HG03575 (cell line): ENCODE results near the gene OVCH1.
"Not testable (repeated sequence)": the region's sequence is repeated elsewhere in the genome, so short reads cannot be mapped to it uniquely, and the experiment has no call there.

ENCODE experiments used
- ATAC-seq: cut with Tn5 transposase; IDR thresholded peaks from one replicate; pipeline ENCODE4 v1.9.1; 2021; ENCODE audit not compliant: unreplicated experiment, insufficient number of reproducible peaks, low FRiP score; ENCODE audit errors: extremely low read depth

Gene OVCH1

DNA sequence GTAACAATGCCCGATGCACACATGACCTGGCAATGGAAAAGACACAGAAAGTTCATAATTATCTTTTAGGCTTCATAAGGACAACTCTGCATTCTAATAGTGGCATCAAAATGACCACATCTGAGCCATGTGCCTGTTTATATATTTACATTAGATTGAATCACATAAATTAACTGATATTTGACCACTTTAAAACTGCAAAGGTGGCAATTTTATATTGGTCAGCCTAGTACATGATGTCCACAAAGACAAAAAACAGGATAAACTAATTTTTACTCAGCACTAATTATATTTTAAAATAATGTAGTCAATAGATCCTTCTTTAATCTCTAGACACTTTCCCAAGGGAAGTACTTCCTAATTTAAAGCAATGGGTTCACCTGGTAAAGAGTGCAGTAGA lies 12.0 kb upstream of the OVCH1 start:
- no peak for ATAC-seq

DNA sequence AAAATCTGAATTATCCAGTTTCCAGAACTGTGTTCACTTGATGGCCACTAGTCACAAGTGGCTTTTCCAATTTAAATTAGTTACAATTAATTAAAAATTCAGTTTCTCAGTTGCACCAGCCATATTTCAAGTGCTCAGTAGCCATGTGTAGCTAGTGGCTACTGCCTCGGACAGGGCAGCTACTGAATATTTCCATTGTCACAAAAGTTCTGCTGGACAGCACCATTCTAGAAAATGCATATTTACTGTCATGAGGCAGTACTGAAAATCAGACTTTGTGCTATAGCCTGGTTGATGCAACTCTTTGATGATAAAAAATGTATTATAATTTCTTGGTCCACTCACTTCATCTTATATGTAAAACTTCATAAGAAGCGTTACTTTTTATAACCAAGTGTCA lies 11.5 kb upstream of the OVCH1 start:
- ATAC-seq = no peak

GRCh38 chr12:29505122-29505521 lies 7.6 kb upstream of the OVCH1 start:
- ATAC-seq = no peak

- ATAC-seq = no peak
Measured at GRCh38 chr12:29503283-29503682, 5.8 kb upstream of the OVCH1 start.

DNA sequence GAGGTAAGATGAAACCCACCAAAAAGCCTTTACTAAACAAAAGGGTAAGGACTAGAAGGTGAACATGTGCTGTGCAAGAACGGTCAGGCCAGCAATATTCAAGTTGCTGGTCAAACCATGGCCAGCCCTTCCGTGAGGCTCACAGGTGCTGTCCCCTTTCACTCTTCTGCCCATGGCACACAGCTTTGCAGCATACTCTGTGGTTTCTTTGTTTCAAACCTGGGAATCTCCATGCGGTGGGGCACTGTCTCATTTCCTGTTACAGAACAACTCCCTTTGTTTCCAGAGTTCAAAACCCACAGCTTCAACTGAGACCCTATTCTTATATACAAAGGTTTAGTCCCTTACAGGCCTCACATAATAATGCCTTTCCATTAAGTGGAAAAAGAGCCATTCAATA lies 1.7 kb upstream of the OVCH1 start:
- ATAC-seq = no peak

DNA sequence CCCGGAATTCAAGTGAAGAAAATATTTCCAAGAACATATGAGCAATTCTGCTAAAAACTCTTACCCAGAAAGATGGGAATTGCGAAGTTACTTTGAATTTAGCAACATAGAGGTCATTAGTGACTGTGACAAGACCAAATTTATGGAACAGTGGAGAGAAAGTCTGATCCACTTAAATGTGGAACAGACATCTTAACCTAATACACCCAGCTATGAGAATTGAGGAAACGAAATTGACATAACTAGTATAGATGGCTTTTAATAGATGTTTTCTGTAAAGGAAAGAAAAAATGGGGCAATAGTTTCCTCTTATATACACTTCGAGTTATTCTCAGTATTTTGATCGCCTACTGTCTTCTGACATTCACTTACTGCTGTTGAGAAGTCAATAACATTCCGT lies 4.6 kb downstream of the OVCH1 start:
- ATAC-seq = no peak

DNA sequence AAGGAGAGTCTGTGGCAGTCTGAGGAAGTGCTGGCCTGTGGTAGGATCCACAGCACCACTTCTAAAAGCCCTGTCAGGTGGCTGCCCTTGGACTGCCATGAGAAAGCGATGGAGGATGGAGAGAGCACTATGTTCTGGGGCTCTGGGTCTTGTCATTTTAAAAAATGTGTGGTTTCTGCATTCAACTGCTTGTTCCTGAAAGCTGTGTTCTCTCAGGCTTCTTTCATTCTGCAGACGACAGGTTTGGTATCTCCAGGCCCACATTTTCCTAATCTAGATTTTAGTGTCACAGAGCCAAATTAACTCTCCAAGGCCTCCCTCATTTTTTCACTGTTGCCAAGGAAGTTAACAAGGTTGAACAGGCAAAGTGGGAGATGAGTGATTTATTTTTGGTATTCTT lies 10.5 kb downstream of the OVCH1 start:
- ATAC-seq = no peak

DNA sequence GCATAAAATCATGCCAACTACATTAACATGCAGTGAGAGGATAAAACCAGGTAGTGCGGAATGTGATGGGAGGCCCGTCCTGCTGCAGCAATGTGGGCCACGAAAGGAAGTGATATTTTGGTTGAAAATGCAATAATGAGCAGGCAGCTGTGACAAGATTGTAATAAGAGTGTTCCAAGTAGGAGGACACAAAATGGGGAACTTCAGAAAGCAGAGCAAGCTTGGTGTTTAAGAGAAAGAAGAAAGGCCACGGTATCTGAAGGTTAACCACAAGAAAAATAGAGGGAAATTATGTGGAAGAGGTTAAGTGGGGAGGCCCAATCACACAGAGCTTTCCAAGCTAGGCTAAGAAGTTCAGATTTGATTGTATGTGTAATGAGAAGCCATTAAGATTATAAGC lies 34.3 kb downstream of the OVCH1 start:
- no peak for ATAC-seq

GRCh38 chr12:29460082-29460481 lies 37.4 kb downstream of the OVCH1 start:
- ATAC-seq = no peak

DNA sequence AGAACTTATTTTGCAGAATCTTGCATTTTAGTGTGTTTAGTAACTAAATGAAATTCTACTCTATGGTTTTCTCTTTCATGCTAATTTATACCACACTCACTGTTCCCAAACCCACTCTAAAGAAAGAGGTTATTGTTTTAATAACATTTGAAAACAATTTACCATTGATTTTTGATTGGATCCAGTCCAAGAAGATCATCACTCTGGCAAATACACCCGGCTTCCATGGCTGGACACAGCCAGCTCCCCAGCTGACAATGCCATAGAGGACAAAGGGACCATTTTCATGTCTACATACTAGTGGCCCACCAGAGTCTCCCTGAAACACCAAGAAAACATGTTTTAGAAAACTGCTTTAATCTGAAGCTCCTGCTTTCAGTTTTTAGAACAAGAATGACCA lies 42.4 kb downstream of the OVCH1 start:
- no peak for ATAC-seq

DNA sequence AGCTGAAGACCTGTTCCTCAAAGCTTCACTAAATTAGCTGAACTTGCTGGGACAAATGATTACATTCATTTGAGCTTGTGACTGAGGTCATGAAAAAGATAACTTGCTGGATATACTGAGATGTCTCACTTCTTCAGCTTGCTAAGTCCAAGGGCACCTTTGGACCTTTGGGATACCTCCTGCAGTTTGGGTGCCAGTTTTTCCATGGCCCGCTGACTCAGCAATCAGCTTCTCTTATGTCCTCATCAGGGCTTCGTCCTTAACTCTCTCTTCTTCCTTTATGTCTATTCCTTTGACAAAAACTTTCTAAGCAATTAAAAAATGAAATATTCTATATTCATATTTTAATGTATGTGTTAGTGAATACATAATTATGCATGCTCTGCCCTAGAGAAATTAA lies 45.6 kb downstream of the OVCH1 start:
- no peak for ATAC-seq

DNA sequence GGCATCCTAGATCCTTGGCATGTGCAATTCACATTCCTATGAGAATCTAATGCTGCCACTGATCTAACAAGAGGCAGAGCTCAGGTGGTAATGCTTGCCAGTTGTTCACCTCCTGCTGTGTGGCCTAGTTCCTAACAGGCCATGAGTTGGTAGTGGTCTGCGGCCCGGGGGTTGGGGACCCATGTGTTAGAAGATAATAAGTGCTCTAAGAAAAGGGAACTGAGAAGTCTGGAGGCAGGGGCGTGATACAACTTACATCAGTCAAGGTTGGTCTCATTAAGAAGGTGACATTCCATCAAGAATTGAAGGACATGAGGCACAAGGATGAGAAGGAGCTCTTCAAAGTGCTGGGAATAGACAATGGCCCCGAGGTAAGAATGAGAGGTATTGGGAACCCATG lies 49.3 kb downstream of the OVCH1 start:
- no peak for ATAC-seq

DNA sequence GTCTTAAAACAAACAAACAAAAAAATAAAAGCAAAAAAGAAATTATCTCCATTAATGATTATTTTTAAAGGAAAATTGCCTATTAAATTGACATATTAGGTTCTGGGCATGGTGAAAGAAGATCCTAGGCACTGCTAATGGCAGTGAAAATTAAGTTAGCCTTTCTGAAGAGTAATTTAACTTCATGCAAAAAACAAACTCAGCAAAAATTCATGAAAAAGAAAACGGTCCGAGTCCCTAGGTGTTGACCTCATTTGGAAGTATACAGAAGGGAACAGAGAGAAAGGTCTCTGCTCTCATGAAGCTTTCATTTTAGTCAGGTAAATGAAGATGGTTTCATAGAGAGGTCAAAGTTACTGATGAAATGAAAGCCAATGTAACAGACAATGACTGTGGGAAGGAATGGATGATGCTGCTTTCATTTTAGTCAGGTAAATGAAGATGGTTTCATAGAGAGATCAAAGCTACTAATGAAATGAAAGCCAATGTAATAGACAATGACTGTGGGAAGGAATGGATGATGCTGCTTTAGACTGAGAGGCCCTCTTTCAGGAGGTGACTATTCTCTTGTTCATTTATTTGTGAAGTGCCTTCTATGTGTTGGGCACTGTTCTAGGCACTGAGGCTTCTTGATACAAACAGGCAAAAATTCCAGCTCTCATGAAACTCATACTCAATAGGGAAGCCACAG lies 50.1 kb downstream of the OVCH1 start:
- ATAC-seq = no peak

DNA sequence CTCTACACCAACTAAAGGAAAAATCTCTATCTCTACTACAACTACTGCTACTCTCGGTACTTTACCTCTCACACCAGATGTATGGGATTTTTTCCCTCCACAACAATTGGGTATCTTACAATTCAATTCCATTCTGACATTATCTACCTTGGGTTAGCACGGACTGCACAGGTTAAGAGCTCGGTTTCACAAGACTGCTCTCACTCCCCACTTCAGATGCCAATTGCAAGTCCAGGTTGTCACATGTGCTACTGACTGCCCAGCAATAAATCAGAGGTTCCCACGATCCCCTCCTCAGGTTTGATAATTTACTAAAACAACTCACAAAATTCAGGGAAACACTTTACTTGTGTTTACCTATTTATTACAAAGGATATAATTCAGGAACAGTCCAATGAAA lies 58.0 kb downstream of the OVCH1 start:
- no peak for ATAC-seq

DNA sequence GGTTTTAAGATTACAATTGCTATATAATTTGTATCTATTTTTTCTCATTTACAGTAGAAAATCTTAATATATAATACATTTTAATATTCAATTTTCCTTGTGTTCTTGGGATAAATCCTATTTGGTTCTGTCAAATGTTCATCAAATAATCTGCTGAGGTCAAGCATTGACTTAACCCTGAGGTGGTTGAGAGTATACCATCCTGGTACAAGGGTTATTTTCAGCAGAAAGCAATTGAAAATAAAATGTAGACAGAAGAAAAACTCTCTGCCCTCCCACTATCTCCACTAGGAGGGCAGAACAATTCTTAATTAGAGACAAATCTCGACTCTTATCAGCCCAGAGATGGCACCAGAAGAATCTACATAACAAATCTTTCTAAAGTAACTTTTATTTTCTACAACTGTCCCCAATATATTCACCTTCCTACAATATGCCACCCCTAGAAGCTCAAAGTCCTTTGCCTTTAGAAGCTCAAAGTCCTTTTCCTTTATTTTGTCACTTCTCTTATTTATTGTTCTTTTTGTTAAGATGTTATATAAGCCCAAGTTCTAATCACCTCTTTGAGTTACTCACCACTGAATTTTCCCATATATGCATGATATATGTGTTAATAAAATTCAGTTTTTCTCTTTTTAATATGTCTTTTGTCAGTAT lies 58.6 kb downstream of the OVCH1 start:
- no peak for ATAC-seq

DNA sequence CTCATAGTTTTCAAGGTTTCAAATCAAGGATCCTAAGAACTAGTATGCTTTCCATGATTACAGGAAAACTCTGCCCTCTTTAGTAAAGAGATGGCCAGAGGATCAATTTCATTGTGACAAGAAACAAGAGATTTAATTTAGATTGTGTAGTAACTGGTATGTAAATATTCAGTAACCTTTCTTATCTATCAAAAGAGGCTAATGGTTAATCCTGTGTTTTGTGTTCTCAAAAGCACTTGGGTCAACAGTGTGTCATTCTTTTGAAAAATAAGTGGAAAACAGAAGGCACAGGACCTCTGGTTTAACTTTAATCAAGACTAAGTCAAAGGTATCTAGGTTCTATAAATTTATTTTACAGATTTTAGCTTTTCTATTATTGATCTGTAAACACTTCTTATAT lies 59.9 kb downstream of the OVCH1 start:
- no peak for ATAC-seq

- ATAC-seq = not testable (repeated sequence)
Measured at GRCh38 chr12:29436815-29437214, 60.7 kb downstream of the OVCH1 start.

DNA sequence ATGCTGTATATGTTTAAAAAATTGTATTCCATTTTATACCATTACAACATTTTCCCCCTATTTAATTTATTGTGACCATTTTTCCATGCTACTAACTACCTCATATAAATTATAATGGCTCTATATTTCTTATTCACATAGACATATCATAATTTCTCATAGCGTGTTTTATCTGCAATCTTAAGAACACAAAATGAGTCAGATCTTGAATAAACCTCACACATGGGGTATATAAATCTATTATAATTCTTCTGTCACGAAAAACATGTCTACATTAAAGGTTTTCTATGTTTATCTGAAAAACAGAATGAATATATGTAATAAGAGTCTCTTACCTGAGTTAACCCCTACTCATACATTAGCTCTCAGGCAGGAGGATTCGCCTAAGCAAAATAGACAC lies 66.0 kb downstream of the OVCH1 start:
- ATAC-seq = no peak

GRCh38 chr12:29430716-29431044 lies 66.8 kb downstream of the OVCH1 start:
- no peak for ATAC-seq

DNA sequence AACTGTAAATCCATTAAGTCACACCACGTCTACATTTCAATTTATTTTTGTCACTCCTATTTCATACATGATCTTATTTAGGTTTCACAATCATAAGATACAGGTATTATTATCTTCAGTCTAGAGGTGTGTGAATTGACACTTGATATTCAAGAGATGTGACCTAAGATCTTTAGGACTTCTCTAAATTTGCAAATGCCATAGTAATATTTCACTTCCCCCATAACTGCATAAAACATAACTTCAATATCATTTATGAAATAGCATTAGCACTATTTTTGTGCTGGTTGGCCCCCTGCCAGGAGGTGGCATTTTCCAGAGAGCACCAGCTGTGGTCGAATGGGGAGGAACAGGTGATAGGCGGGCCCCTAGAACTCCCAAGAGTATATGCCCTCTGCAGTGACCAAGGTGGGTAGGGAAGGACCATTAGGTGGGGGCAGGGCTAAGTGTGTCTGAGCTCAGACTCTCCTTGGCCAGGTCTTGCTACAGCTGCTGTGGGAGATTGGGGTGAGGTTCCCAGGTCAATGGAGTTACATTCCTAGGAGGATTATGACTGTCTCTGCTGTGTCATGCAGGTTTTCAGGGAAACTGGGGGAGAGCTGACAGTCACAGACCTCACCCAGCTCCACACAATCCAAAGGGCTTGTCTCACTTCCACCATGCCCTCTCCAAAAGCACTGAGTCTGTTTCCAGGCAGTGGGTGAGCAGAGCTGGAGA lies 67.3 kb downstream of the OVCH1 start:
- ATAC-seq = no peak
